DOHH2 (cell line): ENCODE results near the gene SRGAP3.

Source experiments
- H3F3A ChIP-seq: fragments of 200-600 bp; sonication (generic), shearing (Covaris generic); 2 replicates; pipeline ENCODE4 v1.6.0; 2016; ENCODE audit warnings: antibody characterized with exemption, mild to moderate bottlenecking; ENCODE audit not compliant: control insufficient read depth, insufficient read depth
- H3K27ac ChIP-seq: fragments of 200-600 bp; sonication (generic); 2 replicates; pipeline ENCODE4 v1.5.1; 2014; ENCODE audit warnings: low read depth, mild to moderate bottlenecking, low read length, moderate library complexity
- H3K27me3 ChIP-seq: fragments of 200-600 bp; sonication (generic); 2 replicates; pipeline ENCODE4 v1.6.1; 2014; ENCODE audit warnings: mild to moderate bottlenecking, low read length, mixed read lengths; ENCODE audit not compliant: control insufficient read depth
- H3K36me3 ChIP-seq: fragments of 200-600 bp; sonication (generic); 2 replicates; pipeline ENCODE4 v1.6.1; 2014; ENCODE audit warnings: mild to moderate bottlenecking, low read length, moderate library complexity, mixed read lengths; ENCODE audit not compliant: control insufficient read depth
- H3K4me1 ChIP-seq: fragments of 200-600 bp; sonication (generic); 2 replicates; pipeline ENCODE4 v1.6.1; 2014; ENCODE audit warnings: mild to moderate bottlenecking, low read length, mixed read lengths; ENCODE audit not compliant: control insufficient read depth
- H3K4me2 ChIP-seq: fragments of 200-600 bp; sonication (generic); 2 replicates; pipeline ENCODE4 v1.6.0; 2014; ENCODE audit warnings: mild to moderate bottlenecking, low read length, moderate library complexity
- H3K4me3 ChIP-seq: fragments of 200-600 bp; sonication (generic); 2 replicates; pipeline ENCODE4 v1.5.1; 2014; ENCODE audit warnings: mild to moderate bottlenecking, low read length, mixed read lengths
- H3K79me2 ChIP-seq: fragments of 200-600 bp; sonication (generic); 2 replicates; pipeline ENCODE4 v1.6.1; 2014; ENCODE audit warnings: mild to moderate bottlenecking, low read length, mixed read lengths; ENCODE audit not compliant: control insufficient read depth
- H3K9me2 ChIP-seq: fragments of 200-600 bp; sonication (generic); replicated peaks from 2 replicates; pipeline ENCODE4 v1.6.1; 2014; ENCODE audit warnings: mild to moderate bottlenecking, low read length, mixed read lengths; ENCODE audit not compliant: control insufficient read depth
- H3K9me3 ChIP-seq: fragments of 200-600 bp; sonication (generic); 2 replicates; pipeline ENCODE4 v1.6.1; 2014; ENCODE audit warnings: antibody characterized with exemption, low read length, mixed read lengths; ENCODE audit not compliant: control insufficient read depth, insufficient read depth
- H4K20me1 ChIP-seq: fragments of 200-600 bp; sonication (generic); 2 replicates; pipeline ENCODE4 v1.6.0; 2014; ENCODE audit warnings: low read depth, mild to moderate bottlenecking, antibody characterized with exemption, low read length, moderate library complexity; ENCODE audit not compliant: control insufficient read depth, insufficient read depth
- EZH2phosphoT487 ChIP-seq: fragments of 200-600 bp; sonication (generic); IDR thresholded peaks from 2 replicates; pipeline ENCODE4 v1.6.1; 2017; ENCODE audit warnings: borderline replicate concordance, mild to moderate bottlenecking, antibody characterized with exemption, low read length, moderate library complexity, mixed read lengths
- TF ChIP-seq, protein P1 (sequence below): fragments of 200-600 bp; sonication (generic); IDR thresholded peaks from one replicate; pipeline ENCODE4 v1.5.1; 2014; ENCODE audit warnings: antibody characterized with exemption, mild to moderate bottlenecking, low read depth, low read length; ENCODE audit not compliant: poor library complexity, severe bottlenecking

The SRGAP3 gene

DNA sequence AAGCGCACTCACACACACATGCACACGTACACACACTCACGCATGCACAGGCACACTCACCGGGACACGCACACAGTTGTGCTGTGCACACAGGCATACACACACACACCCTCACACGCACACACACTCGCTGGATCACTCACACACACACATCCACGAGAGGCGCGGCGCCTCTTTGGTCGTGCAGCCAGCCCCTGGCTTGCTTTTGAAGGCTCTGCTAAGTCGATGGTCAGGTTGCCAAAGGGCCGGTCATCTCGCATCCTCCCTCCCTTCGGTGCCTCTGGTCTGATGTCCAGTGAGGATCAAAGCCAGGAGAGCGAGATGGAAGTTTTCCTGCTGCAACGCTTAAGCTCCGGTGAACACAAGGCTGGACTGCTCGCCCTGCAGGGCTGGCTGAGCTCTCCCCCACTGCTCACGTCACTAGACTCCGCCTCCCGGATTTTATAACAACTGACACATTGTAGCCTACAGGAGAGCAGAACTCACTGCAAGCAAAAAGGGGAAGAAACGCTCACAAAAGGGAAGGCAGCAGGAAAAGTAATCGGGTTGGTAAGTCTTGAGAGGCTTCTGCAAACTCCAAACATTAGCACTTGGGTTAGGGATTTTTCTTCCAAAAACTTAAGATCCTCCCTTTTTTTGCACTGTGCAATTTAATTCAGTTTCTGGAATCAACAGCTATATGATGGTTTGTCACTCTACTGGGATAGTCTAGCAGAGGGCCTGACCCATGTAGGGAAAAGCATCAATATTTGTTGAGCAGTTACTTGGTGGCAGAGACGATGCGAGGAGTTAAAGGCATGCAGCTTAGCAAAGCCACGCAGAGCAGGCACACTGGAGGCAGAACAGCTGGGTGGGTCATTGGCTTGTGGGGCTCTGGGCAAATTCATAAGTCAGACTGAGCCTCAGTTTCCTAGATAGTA is at the start of gene SRGAP3:
SRGAP3 (minus strand) TSS at position 374 of the 920 bp plus-strand sequence. CDS start 695 bp downstream, outside the sequence.
- H3K9me2 ChIP-seq = no peaks in the 10 kb centered on the region
- H3K4me3 ChIP-seq = peak within 1 kb of the TSS; percentile 78
- peak within 1 kb of the TSS; percentile 98 for H3K4me2 ChIP-seq
- peaks cover 18% of the 10 kb centered on the region for H3K4me1 ChIP-seq
- no peaks in the 10 kb centered on the region for H3K79me2 ChIP-seq
- H3K27me3 ChIP-seq = peaks cover 31% of the 10 kb centered on the region
- H3K36me3 ChIP-seq = no peaks in the 10 kb centered on the region
- H3K27ac ChIP-seq = no peak within 1 kb of the TSS
- no peaks in the 10 kb centered on the region for H4K20me1 ChIP-seq
- TF ChIP-seq EZH2phosphoT487 = no peak
- TF ChIP-seq, protein P1, sequence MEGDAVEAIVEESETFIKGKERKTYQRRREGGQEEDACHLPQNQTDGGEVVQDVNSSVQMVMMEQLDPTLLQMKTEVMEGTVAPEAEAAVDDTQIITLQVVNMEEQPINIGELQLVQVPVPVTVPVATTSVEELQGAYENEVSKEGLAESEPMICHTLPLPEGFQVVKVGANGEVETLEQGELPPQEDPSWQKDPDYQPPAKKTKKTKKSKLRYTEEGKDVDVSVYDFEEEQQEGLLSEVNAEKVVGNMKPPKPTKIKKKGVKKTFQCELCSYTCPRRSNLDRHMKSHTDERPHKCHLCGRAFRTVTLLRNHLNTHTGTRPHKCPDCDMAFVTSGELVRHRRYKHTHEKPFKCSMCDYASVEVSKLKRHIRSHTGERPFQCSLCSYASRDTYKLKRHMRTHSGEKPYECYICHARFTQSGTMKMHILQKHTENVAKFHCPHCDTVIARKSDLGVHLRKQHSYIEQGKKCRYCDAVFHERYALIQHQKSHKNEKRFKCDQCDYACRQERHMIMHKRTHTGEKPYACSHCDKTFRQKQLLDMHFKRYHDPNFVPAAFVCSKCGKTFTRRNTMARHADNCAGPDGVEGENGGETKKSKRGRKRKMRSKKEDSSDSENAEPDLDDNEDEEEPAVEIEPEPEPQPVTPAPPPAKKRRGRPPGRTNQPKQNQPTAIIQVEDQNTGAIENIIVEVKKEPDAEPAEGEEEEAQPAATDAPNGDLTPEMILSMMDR = no peak
- H3K9me3 ChIP-seq = no peaks in the 10 kb centered on the region
- no peaks in the 10 kb centered on the region for H3F3A ChIP-seq

GRCh38 chr3:9298236-9298635 is 48.8 kb upstream of the SRGAP3 start:
- Histone ChIP-seq H3K9me2 (no peaks in the 10 kb centered on the region), H3K4me3 (no peak overlapping the region), H3K9me3 (no peaks in the 10 kb centered on the region), H3K27ac (no peak overlapping the region), H3K4me1 (no peaks in the 10 kb centered on the region), H3K36me3 (no peaks in the 10 kb centered on the region), H3F3A (no peaks in the 10 kb centered on the region), H3K79me2 (no peaks in the 10 kb centered on the region), H3K4me2 (no peak overlapping the region), H4K20me1 (no peaks in the 10 kb centered on the region), H3K27me3 (0 out of 2 replicates have a peak, but pooled peaks cover 3% of the 10 kb centered on the region)
- TF ChIP-seq, protein P1 = no peak
- no peak for TF ChIP-seq EZH2phosphoT487

DNA sequence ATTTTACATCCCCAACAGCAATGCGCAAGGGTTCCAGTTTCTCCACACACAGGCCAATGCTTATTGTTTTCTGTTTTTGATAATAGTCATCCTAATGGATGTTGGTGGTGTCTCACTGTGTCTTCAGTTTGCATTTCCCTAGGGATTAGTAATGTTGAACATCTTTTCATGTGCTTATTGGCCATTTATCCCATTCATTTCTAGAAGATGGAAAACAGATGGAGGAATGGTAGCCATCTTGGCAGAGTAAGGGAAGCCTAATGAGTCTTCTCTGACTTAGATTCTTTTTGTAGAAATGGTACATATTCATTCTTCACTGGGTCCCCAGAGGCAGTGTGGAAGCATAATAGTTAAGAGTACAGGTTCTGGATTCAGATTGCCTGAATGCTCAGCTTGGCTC is 46.8 kb upstream of the SRGAP3 start:
- Histone ChIP-seq H3K27ac (no peak overlapping the region), H3K9me2 (no peaks in the 10 kb centered on the region), H3K79me2 (no peaks in the 10 kb centered on the region), H3K4me3 (no peak overlapping the region), H3K4me1 (no peaks in the 10 kb centered on the region), H3K9me3 (no peaks in the 10 kb centered on the region), H3F3A (no peaks in the 10 kb centered on the region), H4K20me1 (no peaks in the 10 kb centered on the region), H3K4me2 (no peak overlapping the region), H3K36me3 (no peaks in the 10 kb centered on the region), H3K27me3 (0 out of 2 replicates have a peak, but pooled peaks cover 3% of the 10 kb centered on the region)
- TF ChIP-seq, protein P1 = no peak
- no peak for TF ChIP-seq EZH2phosphoT487
